Choroid plexus epithelial cell (primary cell): ENCODE measurements around the gene PLEKHA4.
A peak's percentile ranks its signal among the peaks of the same experiment; 100 is the strongest.
"Not testable (repeated sequence)": the region's sequence is repeated elsewhere in the genome, so short reads cannot be mapped to it uniquely, and the experiment has no call there.

Source experiments
- DNase-seq: peaks from one replicate; pipeline ENCODE4 v3.0.0-alpha.2; 2010; ENCODE audit warnings: low read depth
- H3K4me3 ChIP-seq: 2 replicates; pipeline ENCODE4 v1.5.1; 2011; ENCODE audit warnings: low read depth, mild to moderate bottlenecking, control low read depth, low read length, moderate library complexity
- TF ChIP-seq, protein P1 (sequence below): conservative IDR thresholded peaks from 2 replicates; pipeline ENCODE4 v1.5.1; 2011; ENCODE audit warnings: low read depth, mild to moderate bottlenecking, control low read depth, inconsistent platforms, low read length, moderate library complexity

PLEKHA4 gene, protein sequence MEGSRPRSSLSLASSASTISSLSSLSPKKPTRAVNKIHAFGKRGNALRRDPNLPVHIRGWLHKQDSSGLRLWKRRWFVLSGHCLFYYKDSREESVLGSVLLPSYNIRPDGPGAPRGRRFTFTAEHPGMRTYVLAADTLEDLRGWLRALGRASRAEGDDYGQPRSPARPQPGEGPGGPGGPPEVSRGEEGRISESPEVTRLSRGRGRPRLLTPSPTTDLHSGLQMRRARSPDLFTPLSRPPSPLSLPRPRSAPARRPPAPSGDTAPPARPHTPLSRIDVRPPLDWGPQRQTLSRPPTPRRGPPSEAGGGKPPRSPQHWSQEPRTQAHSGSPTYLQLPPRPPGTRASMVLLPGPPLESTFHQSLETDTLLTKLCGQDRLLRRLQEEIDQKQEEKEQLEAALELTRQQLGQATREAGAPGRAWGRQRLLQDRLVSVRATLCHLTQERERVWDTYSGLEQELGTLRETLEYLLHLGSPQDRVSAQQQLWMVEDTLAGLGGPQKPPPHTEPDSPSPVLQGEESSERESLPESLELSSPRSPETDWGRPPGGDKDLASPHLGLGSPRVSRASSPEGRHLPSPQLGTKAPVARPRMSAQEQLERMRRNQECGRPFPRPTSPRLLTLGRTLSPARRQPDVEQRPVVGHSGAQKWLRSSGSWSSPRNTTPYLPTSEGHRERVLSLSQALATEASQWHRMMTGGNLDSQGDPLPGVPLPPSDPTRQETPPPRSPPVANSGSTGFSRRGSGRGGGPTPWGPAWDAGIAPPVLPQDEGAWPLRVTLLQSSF

DNA sequence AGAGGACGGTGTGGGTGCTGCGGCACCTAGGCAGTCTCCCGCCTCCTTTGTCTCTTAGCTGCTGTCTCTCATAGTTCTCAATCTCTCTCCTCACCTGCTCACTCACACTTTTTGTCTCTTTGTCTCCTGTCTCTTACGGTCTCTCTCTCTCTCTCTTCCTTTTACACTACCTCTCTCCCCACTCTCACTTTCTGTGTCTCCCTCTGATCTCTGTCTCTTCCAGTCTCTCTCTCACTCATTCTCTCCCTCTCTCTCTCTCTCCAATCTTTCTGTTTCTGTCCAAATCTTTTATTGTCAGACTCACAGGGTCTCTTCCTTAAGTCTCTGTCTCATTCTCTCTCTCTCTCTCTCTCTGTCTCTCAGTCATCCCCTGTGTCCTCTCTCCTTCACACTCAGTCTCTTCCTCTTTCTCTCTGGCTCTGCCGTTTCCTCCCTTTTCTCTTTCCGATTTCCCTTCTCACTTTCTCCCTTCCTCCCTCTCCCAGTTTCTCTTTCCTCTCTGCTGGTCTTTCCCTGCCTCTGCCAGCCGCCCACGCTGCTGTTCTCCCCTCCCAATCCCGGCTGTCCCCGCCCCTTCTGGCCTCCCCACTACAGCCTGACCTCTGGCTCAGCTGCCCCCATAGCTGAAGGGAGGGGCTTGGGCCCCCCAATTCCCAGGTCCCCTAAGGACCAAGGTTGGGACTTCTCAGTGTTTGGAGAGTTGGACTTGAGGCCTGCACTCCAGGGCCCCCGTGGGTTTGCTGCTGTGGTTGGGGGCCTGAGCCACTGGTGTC is at the start of gene PLEKHA4:
TSS of gene PLEKHA4 (minus strand) at position 504 of the 773 bp plus-strand sequence. CDS start 997 bp downstream, outside the sequence.
- H3K4me3 ChIP-seq: peak within 1 kb of the TSS; percentile 60
- TF ChIP-seq, protein P1, sequence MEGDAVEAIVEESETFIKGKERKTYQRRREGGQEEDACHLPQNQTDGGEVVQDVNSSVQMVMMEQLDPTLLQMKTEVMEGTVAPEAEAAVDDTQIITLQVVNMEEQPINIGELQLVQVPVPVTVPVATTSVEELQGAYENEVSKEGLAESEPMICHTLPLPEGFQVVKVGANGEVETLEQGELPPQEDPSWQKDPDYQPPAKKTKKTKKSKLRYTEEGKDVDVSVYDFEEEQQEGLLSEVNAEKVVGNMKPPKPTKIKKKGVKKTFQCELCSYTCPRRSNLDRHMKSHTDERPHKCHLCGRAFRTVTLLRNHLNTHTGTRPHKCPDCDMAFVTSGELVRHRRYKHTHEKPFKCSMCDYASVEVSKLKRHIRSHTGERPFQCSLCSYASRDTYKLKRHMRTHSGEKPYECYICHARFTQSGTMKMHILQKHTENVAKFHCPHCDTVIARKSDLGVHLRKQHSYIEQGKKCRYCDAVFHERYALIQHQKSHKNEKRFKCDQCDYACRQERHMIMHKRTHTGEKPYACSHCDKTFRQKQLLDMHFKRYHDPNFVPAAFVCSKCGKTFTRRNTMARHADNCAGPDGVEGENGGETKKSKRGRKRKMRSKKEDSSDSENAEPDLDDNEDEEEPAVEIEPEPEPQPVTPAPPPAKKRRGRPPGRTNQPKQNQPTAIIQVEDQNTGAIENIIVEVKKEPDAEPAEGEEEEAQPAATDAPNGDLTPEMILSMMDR: no peak
- DNase-seq: peak; percentile 53

DNA sequence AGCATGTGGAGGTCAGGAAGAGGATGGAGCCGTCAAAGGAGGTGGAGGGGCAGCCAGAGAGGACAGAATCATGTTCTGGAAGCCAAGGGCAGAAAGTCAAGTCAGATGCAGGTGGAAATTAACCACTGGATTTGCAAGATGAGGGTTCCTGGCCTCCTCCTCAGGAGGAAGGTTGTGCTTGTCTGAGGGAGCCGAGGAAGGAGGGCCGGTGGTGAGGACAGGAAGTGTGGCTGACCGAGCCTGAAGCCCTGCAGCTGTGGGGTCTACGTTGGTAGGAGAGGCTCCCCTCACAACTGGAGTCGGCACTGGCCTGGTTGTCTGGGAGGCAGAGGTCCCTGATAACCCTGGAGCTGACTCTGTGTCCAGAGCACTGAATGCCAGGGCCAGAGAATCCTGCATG is 49.7 kb upstream of the PLEKHA4 start:
- TF ChIP-seq, protein P1: no peak
- no peak overlapping the region for H3K4me3 ChIP-seq
- DNase-seq: no peak

DNA sequence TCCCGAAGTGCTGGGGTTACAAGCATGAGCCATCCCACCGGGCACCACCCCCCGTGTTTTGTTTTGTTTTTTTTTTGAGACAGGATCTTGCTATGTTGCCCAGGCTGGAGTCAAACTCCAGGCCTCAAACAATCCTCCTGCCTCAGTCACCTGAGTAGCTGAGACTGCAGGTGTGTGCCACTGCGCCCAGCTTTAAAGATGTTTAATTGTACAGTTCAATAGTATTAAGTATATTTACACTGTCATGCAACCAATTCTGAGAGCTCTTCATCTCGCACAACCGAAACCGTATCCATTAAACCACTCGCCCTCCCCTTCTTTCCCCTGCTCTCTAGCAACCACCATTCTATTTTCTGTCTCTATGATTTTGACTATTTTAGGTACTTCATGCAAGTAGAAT is 47.3 kb upstream of the PLEKHA4 start:
- DNase-seq: no peak
- TF ChIP-seq, protein P1: no peak
- H3K4me3 ChIP-seq: no peak overlapping the region

DNA sequence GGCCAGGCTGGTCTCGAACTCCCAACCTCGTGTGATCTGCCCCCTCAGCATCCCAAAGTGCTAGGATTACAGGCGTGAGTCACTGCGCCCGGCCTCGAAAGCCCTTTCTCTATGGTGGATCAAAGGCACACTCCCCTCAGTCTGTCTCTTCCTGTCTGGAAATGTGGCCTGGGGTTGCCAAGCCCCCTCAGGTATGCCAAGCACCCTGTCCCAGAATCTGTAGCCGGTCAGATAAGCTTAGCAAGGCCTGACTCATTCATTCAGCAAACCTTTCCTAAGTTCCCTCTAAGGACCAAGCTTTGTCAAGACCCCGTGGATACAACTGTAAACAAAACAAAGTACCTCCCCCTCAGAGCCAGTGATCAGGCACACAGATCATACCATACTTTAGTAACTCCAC is 45.8 kb upstream of the PLEKHA4 start:
- no peak for DNase-seq
- H3K4me3 ChIP-seq: no peak overlapping the region
- TF ChIP-seq, protein P1: no peak

DNA sequence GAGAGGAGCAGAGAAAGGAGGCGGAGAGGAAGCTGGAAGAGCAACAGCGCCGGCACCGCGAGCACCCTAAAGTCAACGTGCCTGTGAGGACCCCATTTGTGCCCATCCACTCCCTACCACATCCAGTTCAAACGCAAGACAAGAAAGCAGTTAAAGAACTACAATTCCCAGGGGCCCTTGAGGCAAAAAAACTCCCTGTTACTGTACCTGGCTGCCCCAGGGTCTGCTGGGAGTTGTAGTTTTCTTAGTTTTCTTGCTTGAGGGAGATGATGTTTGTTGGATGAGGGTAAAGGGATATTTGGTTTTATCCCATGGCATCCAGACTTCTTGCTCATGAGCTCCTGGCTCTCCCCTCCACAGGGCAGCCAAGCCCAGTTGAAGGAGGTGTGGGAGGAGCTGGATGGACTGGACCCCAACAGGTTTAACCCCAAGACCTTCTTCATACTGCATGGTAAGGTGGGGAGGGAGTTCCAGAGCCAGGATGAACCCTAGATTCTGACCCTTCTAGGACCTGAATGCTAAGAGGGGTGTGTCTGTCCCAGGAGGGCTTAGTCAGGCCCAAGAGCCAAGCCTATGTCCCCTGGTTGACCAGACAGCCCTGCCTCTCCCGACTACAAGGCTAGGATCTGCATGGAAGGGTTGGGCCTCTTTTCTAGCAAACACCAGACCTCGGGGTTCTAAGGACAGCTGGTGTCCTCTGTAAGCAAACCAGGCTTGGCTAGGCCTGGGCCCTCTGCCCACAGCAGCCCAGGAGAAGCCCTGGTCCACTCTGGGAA is 44.9 kb upstream of the PLEKHA4 start:
- TF ChIP-seq, protein P1: no peak
- DNase-seq: peak; percentile 7

DNA sequence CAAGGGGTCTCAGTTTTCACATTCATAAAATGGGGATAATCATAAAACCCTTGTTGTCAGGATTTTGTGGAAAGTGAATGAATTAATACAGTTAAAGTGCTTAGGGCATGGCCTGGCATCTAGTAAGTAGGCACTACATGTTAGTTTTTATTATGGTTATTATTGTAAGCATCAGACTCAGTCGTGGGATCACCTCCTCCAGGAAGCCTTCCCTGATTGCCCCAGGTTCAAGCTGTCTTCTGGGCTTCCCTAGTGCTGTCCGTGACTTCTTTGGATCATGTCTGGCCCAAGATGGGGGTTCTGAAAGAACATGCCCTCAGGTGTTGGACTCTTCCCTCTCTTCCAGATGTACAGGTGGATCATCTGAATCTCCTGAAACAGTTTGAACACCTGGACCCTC is 42.4 kb upstream of the PLEKHA4 start:
- no peak overlapping the region for H3K4me3 ChIP-seq
- DNase-seq: no peak
- TF ChIP-seq, protein P1: no peak

More for the DNA sequence above, 44.9 kb upstream of the PLEKHA4 start:
- H3K4me3 ChIP-seq: no peak overlapping the region

DNA sequence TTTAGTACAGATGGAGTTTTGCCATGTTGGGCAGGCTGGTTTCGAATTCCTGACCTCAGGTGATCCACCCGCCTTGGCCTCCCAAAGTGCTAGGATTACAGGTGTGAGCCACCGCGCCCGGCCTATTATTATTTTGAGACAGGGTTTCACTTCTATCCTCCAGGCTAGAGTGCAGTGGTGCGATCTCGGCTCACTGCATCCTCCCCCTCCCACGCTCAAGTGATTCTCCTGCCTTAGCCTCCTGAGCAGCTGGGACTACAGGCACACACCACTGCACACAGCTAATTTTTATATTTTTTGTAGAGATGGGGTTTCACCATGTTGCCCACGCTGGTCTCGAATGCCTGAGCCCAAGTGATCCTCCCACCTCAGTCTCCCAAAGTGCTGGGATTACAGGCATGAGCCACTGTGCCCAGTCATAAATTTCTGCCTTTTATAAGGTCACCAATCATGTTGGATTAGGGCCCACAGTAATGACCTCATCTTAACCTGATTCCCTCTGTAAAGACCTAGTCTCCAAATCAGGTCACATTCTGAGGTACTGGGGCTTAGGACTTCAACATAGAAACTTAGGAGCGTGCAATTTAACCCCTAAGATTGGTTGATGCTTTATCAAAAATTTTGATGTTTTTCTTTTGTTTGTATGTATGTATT is 41.1 kb upstream of the PLEKHA4 start:
- not testable (repeated sequence) for H3K4me3 ChIP-seq, DNase-seq
